GM21528 (cell line): ENCODE results near the gene DOHH.
A peak's percentile ranks its signal among the peaks of the same experiment; 100 is the strongest.

Source experiments
- ATAC-seq: cut with Tn5 transposase; IDR thresholded peaks from one replicate; pipeline ENCODE4 v1.9.1; 2021; ENCODE audit warnings: mild to moderate bottlenecking, moderate library complexity; ENCODE audit not compliant: unreplicated experiment, low FRiP score

The DOHH gene, protein sequence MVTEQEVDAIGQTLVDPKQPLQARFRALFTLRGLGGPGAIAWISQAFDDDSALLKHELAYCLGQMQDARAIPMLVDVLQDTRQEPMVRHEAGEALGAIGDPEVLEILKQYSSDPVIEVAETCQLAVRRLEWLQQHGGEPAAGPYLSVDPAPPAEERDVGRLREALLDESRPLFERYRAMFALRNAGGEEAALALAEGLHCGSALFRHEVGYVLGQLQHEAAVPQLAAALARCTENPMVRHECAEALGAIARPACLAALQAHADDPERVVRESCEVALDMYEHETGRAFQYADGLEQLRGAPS

GRCh38 chr19:3500429-3501101, at the start of gene DOHH:
DOHH (minus strand) TSS chr19:3500674; CDS start chr19:3496814, 3,860 bp downstream.
- ATAC-seq = peak; percentile 78

DNA sequence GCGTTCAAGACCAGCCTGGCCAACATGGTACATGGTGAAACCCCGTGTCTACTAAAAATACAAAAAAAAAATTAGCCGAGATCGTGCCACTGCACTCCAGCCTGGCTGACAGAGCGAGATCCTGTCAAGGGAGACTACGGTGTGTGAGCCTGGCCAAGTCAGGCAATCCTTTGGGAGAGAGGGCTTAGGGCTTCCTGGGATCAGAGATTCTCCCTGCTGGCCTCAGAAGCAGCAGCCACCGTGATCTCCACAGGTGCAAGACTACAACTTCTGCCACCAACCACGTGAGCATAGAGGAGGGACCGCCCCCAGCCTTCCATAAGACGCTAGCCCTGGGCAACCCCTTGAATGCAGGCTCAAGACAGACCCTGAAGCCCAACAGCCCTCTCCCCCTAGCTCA, 49.3 kb upstream of the DOHH start:
- ATAC-seq = no peak

- no peak for ATAC-seq
These were observed 48.1 kb upstream of the DOHH start for GRCh38 chr19:3548606-3549005.

GRCh38 chr19:3547767-3548282, 47.4 kb upstream of the DOHH start:
- ATAC-seq = no peak

DNA sequence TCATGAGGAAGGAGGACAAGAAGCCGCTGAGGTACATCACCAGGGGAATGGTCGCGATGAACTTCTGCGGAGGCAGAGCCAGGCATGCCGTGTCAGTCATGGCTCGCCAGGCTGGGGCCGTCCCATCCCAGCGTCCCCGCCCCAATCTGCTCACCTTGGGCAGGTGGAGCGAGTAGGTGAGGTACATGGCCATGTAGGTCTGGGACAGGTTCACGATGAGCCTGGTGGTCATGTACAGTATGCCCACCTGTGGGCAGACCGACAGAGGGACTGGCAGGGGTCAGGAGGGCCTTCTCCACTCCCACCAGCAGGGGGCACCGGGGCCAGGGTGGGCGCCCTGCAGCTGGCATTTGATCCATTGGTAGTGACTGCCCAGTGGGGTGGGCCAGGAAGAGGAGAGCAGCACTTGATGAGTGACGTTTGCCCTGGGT, 46.8 kb upstream of the DOHH start:
- ATAC-seq = no peak

DNA sequence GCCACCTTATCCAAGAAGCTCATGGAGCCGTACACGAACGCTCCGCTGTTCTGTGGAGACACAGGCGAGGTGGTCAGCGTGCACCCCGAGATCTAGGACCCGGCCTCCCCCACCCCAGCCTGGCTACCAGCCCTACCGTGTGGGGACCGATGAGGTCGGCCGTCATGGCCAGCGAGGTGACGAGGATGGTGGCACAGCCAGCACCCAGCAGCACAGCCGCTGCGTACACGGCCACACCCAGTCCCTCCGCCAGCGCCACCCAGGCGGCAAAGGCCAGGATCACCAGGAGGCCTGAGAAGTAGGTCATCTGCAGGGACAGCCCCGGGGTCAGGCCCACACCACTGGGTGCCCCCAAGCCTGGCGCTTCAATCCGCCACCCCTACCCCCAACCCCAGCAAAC, 45.6 kb upstream of the DOHH start:
- ATAC-seq = no peak

DNA sequence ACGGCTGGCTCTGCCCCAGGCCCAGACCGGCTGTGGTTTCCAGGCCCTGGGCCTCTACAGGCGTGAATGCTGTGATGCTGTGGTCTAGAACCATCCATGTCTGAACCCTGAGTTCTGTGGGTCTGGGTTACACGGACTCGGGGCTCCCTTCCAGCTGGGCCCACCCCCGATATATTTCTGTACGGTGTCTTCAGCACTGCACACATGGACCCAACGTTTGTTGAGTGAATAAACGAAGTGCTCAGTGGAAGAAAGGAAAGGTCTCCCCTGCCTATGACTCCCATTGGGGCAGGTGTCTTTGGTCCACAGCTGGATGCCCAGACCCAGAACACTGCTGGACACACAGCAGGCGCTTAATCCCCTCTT, 45.2 kb upstream of the DOHH start:
- ATAC-seq = no peak

DNA sequence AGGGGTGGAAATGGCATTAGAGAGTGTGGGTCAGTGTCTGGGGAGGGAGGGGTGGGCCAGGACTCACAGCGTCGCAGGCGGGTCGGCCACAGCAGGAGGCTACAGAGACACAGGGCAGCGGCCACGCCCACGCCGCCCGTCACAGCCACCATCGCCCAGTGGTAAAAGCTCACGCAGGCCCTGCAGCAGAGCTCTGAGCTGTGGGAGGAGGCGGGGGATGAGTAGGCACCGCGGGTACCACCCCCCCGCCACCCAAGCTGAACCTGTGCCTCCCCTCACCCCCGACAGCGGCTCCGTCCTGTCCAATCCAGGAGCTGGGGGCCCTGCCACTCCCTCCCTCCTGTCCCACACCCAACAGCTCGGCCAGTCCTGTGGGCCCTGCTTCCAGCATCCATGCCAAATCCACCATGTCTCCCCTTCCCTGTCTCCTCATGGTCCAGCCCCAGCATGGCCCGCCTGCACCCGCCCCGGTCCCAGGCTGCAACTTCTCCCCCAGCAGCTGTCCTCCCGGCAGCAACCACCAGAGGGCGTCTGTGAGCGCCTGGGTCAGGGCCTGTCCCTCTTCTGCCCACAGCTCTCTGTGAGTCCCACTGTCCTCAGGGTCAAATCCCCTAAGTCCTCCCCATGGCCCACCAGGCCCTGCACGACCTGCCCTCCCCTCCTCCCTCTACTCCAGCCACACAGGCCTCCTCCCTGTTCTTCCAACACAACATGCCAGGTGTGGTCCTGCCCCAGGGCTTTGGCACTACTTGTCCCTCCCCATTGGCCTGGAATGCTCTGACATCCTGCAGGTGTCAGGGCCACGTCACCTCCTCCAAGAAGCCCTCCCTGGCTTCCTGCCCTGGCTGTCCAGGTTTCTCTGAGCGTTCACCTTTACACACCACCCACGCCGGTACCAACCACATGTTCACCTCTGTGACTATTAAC, 44.5 kb upstream of the DOHH start:
- ATAC-seq = no peak

GRCh38 chr19:3544058-3544376, 43.5 kb upstream of the DOHH start:
- ATAC-seq = no peak

GRCh38 chr19:3543150-3544057, 42.9 kb upstream of the DOHH start:
- no peak for ATAC-seq

- no peak for ATAC-seq
These were observed 39.3 kb upstream of the DOHH start for GRCh38 chr19:3539756-3540118.

DNA sequence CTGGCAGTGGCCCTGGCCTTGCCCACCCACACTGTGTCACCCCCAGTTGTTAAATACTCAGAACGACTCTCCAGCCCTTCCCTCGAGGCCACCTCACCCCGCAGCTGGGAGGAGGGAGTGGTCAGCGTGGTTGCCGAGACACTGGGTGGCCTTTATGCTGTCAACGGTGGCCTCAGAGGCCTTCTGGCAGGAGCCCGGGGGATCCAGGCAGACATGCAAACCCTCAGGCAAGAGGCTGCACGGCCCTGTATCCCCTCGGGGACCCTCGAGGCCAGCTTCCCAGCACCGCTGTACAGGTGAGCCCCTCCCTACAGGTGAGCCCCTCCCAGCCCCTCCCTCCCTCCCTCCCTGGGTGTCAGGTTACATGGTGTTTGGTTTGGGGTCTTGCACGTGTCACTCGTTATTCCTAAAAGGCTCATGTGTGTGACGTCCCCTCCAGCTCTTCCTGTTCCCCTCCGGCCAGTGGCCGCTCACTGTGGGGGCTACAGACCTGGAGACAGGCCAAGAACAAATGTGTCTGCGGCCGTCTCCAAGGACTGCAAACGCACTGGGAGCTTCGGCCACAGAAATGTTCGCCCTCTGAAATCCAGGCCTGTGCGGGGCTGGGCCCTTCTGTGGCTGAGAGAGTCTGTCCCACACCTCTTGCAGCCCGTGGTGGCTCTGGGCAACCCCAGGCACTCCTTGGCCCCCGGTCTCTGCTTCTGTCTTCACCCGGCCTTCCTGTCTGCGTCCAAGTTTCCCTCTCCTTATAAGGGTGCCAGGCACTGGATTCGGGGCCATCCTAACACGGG, 38.7 kb upstream of the DOHH start, which contains the start of gene TEKTIP1:
Gene TEKTIP1, plus strand, starts transcription at position 210 of the 791 bp plus-strand sequence. Its CDS starts 4 bp downstream, at position 214.
- no peak for ATAC-seq

- ATAC-seq = no peak
These were observed 37.9 kb upstream of the DOHH start for GRCh38 chr19:3538258-3538929.

- no peak for ATAC-seq
These were observed 37.2 kb upstream of the DOHH start for GRCh38 chr19:3537438-3538240.

DNA sequence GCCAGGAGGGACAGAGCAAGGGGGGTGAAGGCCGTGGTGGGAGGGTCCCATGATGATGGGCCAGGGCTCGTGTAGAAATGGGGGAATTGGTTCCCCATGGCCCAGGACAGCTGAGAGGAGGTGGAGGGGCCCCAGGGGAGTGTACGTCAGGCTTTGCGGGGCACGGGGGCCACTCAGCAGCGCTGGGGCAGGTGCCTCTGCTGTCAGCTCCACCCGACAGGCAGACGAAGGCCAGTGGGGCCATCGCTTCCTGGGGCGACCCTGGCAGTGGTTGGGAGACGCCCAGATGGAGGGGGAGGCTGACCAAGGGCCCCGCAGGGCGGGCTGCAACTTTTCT, 36.6 kb upstream of the DOHH start:
- no peak for ATAC-seq

DNA sequence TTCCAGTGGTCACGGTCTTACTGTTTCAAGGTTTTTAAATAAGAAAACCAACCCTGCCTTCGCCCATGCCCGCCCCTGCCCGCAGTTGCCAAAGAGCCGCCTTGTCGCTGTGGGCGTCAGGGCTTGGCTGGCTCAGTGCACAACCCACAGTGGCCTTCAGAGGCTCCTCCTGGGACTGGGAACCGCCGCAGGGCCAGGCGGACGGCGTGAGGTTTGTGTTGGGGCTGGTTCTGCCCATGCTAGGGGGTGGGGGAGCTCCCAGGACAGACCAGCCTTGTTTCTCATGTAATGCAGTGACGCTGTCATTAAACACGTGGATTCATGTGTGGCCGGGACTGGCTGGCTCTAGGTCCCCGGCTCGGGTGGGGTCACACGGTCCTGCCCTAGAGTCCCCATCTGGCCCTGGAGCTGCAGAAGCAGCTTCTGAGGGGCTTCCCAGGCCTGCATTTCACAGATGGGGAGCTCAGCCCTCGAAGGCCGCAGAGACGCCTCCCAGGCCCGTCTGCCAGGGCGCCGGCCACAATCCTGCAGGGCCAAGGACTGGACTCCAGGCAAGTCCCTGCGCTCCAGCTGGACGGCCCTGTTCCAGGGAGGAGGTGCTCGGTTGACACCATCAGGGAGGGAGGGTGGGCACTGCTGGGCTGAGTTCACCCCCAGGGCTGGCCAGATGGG, 36.1 kb upstream of the DOHH start:
- no peak for ATAC-seq

- no peak for ATAC-seq
These were observed 35.5 kb upstream of the DOHH start for GRCh38 chr19:3535981-3536380.
